Vagina (tissue), 2 donors: ENCODE results near the gene ARHGEF18. TPM values are rescaled to one million over a fixed set of nuclear protein-coding genes. Genes with fewer than 3 reads are reported as not detected.

ENCODE experiments used
- DNase-seq, 2 donors: peaks; one replicate each; pipeline ENCODE4 v3.0.0-alpha.2; 2017; ENCODE audit errors: extremely low spot score in 2 of 2
- H3K27ac ChIP-seq: fragments of 200-600 bp; sonication (generic); one replicate; pipeline ENCODE4 v1.5.1; 2019
- H3K27me3 ChIP-seq: fragments of 200-600 bp; sonication (generic); one replicate; pipeline ENCODE4 v1.5.1; 2019
- H3K36me3 ChIP-seq, 2 donors: fragments of 200-600 bp; sonication (generic); one replicate each; pipeline ENCODE4 v1.5.1; 2017 to 2019
- H3K4me1 ChIP-seq: fragments of 200-600 bp; sonication (generic); one replicate; pipeline ENCODE4 v1.5.1; 2019
- H3K4me3 ChIP-seq, 2 donors: fragments of 200-600 bp; sonication (generic); 1 replicate in 1 of 2; 2 replicates in 1 of 2; pipeline ENCODE4 v1.5.1; 2016 to 2019
- H3K9me3 ChIP-seq: fragments of 200-600 bp; sonication (generic); one replicate; pipeline ENCODE4 v1.5.1; 2019
- POLR2A ChIP-seq, 2 donors: fragments of 450-650 bp; IDR thresholded peaks; one replicate each; pipeline ENCODE4 v1.6.1; 2017; ENCODE audit warnings: antibody characterized with exemption in 2 of 2, mild to moderate bottlenecking in 2 of 2, moderate library complexity in 2 of 2
- POLR2AphosphoS5 ChIP-seq, 2 donors: sonication (generic); formaldehyde crosslinking; IDR thresholded peaks; one replicate each; pipeline ENCODE4 v1.9.0; 2017; ENCODE audit warnings: antibody characterized with exemption in 2 of 2, mild to moderate bottlenecking in 2 of 2, low read depth in 1 of 2; ENCODE audit not compliant: insufficient read depth in 1 of 2
- intact Hi-C: fragments of 100-400 bp; cut with DNase I; formaldehyde crosslinking; loops from one replicate; pipeline ENCODE4 v1.15.1; 2023
- total RNA-seq: library from RNA; depleted of rRNA; stranded (reverse); fragments of >200 nt; gene quantifications from one replicate; pipeline ENCODE4 v1.2.3, GENCODE V29; 2016
- TF ChIP-seq, protein P1 (sequence below), 3 experiments: fragments of 450-650 bp in 2 of 3; fragments of 200-600 bp in 1 of 3; sonication (generic) in 1 of 3; IDR thresholded peaks; one replicate each; pipeline ENCODE4 v1.5.1; 2017 to 2019; ENCODE audit warnings: antibody characterized with exemption in 3 of 3, mild to moderate bottlenecking in 2 of 3, moderate library complexity in 2 of 3

Gene ARHGEF18
- total RNA-seq, 1 donor from 2014 or later: 28.5 TPM

DNA sequence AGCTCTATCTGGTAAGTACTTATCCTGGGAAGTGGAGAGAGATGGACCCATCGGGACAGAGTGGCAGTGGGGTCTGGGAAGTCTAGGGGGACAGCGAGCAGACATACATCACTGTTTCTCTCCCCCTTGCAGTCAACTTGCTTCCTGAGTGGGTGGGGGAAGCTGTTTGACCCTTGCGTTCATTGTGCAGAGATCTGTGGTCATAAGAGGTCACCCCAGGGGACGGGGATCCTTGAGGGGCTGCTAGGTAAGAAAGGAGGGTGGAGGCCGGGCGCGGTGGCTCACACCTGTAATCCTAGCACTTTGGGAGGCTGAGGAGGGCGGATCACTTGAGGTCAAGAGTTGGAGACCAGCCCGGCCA, 474 bp downstream of the ARHGEF18 start:
- no peak overlapping the region for H3K4me3 ChIP-seq
- no peaks in the 10 kb centered on the region for H3K36me3 ChIP-seq
- H3K27ac ChIP-seq: no peak overlapping the region
- H3K9me3 ChIP-seq: no peaks in the 10 kb centered on the region
- DNase-seq: no peak
- intact Hi-C loops: no loop called here
- H3K27me3 ChIP-seq: no peaks in the 10 kb centered on the region
- no peaks in the 10 kb centered on the region for H3K4me1 ChIP-seq
- no peak for TF ChIP-seq POLR2AphosphoS5 (IDR thresholded peaks at IDR 0.05; ENCODE audit: insufficient read depth in 1 of 2, low read depth in 1 of 2)
- TF ChIP-seq POLR2A (IDR thresholded peaks at IDR 0.05): no peak
- TF ChIP-seq, protein P1, sequence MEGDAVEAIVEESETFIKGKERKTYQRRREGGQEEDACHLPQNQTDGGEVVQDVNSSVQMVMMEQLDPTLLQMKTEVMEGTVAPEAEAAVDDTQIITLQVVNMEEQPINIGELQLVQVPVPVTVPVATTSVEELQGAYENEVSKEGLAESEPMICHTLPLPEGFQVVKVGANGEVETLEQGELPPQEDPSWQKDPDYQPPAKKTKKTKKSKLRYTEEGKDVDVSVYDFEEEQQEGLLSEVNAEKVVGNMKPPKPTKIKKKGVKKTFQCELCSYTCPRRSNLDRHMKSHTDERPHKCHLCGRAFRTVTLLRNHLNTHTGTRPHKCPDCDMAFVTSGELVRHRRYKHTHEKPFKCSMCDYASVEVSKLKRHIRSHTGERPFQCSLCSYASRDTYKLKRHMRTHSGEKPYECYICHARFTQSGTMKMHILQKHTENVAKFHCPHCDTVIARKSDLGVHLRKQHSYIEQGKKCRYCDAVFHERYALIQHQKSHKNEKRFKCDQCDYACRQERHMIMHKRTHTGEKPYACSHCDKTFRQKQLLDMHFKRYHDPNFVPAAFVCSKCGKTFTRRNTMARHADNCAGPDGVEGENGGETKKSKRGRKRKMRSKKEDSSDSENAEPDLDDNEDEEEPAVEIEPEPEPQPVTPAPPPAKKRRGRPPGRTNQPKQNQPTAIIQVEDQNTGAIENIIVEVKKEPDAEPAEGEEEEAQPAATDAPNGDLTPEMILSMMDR (IDR thresholded peaks at IDR 0.05): no peak

DNA sequence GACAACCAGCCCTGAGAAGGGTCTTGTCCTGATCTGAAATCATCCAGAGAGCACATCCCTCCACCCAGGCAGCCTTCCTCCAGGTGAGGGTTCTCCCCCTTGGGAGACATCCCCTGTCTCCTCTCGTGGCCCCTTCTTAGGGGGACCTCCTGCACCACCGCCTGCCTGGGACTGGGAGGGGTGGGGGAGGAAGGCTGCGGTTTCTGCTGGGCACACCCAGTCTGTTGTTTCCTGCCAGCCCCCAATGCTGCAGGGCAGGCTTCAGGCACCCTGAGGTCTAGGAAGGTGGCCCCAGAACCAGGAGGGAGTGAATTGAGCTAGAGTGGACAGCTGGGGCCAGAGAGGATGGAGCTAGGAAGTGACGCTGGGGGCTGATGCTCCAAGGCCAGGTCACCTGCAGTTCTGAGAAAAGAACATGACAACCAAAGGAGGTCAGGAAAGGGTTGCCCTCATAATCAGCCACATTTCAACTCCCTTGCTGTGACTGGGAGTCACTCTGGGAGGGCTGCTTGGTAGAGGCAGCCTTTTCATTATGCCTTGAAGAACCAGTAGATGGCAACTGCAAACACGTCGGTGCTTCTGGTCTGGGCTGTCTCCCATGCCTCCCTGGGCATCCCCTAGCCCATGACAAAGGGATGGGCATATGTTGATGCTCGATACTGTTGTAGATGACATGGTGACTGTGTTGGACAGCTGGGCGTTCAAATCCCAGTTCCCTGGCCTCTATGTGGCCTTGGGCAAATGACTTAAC, 1.4 kb downstream of the ARHGEF18 start:
- Histone ChIP-seq H3K9me3 (no peaks in the 10 kb centered on the region), H3K4me1 (no peaks in the 10 kb centered on the region), H3K27ac (no peak overlapping the region), H3K27me3 (no peaks in the 10 kb centered on the region), H3K36me3 (no peaks in the 10 kb centered on the region), H3K4me3 (no peak overlapping the region)
- no peak for DNase-seq
- TF ChIP-seq, protein P1 (IDR thresholded peaks at IDR 0.05): no peak
- TF ChIP-seq POLR2A (IDR thresholded peaks at IDR 0.05): no peak
- TF ChIP-seq POLR2AphosphoS5 (IDR thresholded peaks at IDR 0.05; ENCODE audit: insufficient read depth in 1 of 2, low read depth in 1 of 2): no peak
- intact Hi-C loops: no loop called here

DNA sequence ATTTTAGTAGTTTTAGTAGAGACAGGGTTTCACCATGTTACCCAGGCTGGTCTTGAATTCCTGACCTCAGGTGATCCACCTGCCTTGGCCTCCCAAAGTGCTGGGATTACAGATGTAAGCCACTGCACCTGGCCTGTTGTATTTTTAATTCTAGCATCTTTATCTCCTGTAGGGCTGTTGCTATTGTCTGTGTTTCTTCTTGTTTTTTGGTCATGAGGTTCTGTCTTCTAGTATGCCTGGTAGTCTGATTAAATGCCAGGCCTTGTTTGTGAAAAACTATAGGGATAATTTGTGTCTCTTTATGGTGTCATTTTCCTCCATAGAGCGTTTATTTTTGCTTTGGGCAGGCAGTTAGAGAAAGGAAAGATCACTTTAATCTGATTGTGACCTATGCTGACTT, 3.1 kb downstream of the ARHGEF18 start:
- intact Hi-C loops: no loop called here
- Histone ChIP-seq H3K27me3 (no peaks in the 10 kb centered on the region), H3K4me1 (no peaks in the 10 kb centered on the region), H3K27ac (no peak overlapping the region), H3K9me3 (no peaks in the 10 kb centered on the region), H3K4me3 (no peak overlapping the region), H3K36me3 (no peaks in the 10 kb centered on the region)
- TF ChIP-seq, protein P1 (IDR thresholded peaks at IDR 0.05): no peak
- TF ChIP-seq POLR2AphosphoS5 (IDR thresholded peaks at IDR 0.05; ENCODE audit: insufficient read depth in 1 of 2, low read depth in 1 of 2): no peak
- no peak for TF ChIP-seq POLR2A (IDR thresholded peaks at IDR 0.05)
- no peak for DNase-seq

GRCh38 chr19:7355151-7355820, 6.5 kb downstream of the ARHGEF18 start:
- Histone ChIP-seq H3K36me3 (no peaks in the 10 kb centered on the region), H3K27me3 (no peaks in the 10 kb centered on the region), H3K27ac (no peak overlapping the region), H3K4me1 (no peaks in the 10 kb centered on the region), H3K4me3 (no peak overlapping the region), H3K9me3 (no peaks in the 10 kb centered on the region)
- TF ChIP-seq POLR2AphosphoS5 (IDR thresholded peaks at IDR 0.05; ENCODE audit: insufficient read depth in 1 of 2, low read depth in 1 of 2) (no peak), POLR2A (IDR thresholded peaks at IDR 0.05) (no peak)
- TF ChIP-seq, protein P1 (IDR thresholded peaks at IDR 0.05): no peak
- intact Hi-C loops: no loop called here
- no peak for DNase-seq

DNA sequence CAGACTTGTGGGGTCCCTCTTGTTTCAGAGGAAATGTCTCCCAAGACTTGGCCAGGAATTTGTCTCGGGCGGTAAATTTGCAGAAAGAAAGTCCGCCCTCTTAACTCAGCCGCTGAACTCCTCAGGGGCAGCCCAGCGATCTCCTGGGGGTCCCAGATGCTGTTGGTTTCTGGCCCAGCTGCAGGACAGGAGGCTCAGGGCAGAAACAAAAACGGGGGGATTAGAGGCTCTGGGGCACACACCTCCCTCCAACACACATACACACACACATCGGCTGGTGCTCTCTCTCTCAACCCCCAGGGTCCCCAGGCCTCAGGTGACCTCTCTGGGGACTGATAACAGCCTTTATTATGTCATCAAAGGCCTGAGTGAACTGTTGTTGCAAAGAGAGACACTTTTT, 7.1 kb downstream of the ARHGEF18 start:
- Histone ChIP-seq H3K27ac (no peak overlapping the region), H3K27me3 (no peaks in the 10 kb centered on the region), H3K4me3 (no peak overlapping the region), H3K4me1 (peaks cover 2% of the 10 kb centered on the region), H3K9me3 (no peaks in the 10 kb centered on the region), H3K36me3 (no peaks in the 10 kb centered on the region)
- intact Hi-C loops: no loop called here
- no peak for DNase-seq
- TF ChIP-seq, protein P1 (IDR thresholded peaks at IDR 0.05): no peak
- TF ChIP-seq POLR2A (IDR thresholded peaks at IDR 0.05): no peak
- TF ChIP-seq POLR2AphosphoS5 (IDR thresholded peaks at IDR 0.05; ENCODE audit: insufficient read depth in 1 of 2, low read depth in 1 of 2): no peak
